IPS-18a (cell line): ENCODE measurements around the gene TTC23.
"Not testable (repeated sequence)": the region's sequence is repeated elsewhere in the genome, so short reads cannot be mapped to it uniquely, and the experiment has no call there.

ENCODE experiments used
- H3K27ac ChIP-seq: one replicate; pipeline ENCODE4 v1.5.1; 2013; ENCODE audit warnings: low read length
- H3K27me3 ChIP-seq: one replicate; pipeline ENCODE4 v1.6.1; 2013; ENCODE audit warnings: mild to moderate bottlenecking, low read length; ENCODE audit not compliant: control insufficient read depth, insufficient read depth
- H3K36me3 ChIP-seq: one replicate; pipeline ENCODE4 v1.6.1; 2013; ENCODE audit warnings: low read depth, low read length; ENCODE audit not compliant: control insufficient read depth
- H3K4me1 ChIP-seq: one replicate; pipeline ENCODE4 v1.6.1; 2013; ENCODE audit warnings: low read depth, low read length; ENCODE audit not compliant: control insufficient read depth
- H3K4me3 ChIP-seq: one replicate; pipeline ENCODE4 v1.5.1; 2013; ENCODE audit warnings: low read length
- H3K9ac ChIP-seq: one replicate; pipeline ENCODE4 v1.6.1; 2013; ENCODE audit warnings: mild to moderate bottlenecking, low read length, moderate library complexity
- H3K9me3 ChIP-seq: one replicate; pipeline ENCODE4 v1.6.1; 2013; ENCODE audit warnings: low read depth, low read length; ENCODE audit not compliant: control insufficient read depth

The TTC23 gene

DNA sequence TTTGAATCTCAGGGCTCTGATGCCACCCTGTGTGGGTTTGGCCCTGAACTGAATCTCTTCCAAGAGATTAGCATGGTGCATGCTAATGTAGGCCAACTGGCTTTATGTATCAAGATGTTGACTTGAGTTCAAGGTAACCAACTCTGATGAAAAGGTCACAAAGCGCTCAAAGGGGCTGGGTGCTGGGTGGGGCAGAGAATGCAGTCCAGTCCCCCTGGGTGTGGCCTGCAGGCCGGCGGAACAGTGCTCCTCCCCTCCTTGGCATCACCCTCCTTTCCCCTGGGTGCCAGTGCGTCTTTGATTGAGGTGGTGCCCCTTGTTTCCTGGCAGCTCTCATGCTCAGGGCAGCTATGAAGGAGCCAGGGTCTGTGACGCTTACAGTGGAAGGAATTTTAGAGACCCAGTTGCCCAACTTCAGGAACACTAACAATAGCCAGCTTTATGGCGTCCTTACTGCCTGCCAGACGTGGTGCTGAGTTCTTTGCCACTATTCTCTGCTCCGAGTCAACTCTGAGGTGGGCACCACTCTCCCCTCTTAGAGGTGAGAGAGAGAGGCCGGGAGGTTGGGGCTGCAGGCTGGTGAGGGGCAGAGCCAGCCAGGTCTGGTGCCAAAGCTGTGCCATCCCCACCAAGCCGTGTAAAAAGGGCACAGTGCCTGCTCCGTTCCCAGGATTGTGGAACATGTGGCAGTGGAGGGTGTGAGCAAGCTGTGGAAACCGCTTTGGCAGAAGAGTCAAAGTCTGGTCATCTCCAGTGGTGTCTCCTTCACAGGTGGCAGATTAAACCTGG lies 134.7 kb downstream of the TTC23 start:
- Histone ChIP-seq H3K9ac (no peak overlapping the region), H3K4me3 (no peak overlapping the region), H3K27ac (no peak overlapping the region), H3K36me3 (no peaks in the 10 kb centered on the region), H3K27me3 (no peaks in the 10 kb centered on the region), H3K9me3 (no peaks in the 10 kb centered on the region), H3K4me1 (no peaks in the 10 kb centered on the region)

DNA sequence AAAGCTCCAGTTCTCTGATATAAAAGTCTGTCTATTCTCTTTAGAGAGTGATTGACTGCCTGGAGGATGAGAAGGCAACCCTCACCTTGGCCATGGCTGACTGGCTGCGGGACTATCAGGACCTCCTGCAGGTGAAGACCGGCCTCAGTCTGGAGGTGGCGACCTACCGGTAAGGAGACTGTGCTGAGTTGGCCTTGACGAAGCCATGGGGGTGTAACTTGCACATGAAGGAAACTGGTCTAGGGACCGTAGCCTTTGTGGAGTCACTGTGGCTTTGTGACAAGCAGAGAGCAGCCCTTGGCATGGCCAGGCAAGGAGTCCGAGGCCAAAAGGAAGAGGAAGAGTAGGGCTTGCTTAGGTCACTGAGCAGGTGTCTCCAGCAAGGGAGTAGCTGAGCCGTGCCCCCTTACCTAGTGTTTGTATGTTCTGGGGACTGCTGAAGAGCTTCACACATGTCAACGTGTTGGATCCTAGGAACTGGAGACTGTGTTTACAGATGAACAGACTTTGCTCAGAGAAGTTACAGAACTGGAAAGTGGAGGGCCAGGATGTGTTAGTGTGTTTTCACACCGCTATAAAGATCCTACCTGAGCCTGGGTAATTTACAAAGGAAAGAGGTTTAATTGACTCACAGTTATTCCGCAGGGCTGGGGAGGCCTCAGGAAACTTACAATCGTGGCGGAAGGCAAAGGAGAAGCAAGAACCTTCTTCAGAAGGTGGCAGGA lies 135.7 kb downstream of the TTC23 start:
- H3K9ac ChIP-seq, result no peak overlapping the region
- H3K4me1 ChIP-seq, result no peaks in the 10 kb centered on the region
- H3K27me3 ChIP-seq, result no peaks in the 10 kb centered on the region
- no peaks in the 10 kb centered on the region for H3K36me3 ChIP-seq
- no peak overlapping the region for H3K27ac ChIP-seq
- no peaks in the 10 kb centered on the region for H3K9me3 ChIP-seq
- H3K4me3 ChIP-seq, result no peak overlapping the region

DNA sequence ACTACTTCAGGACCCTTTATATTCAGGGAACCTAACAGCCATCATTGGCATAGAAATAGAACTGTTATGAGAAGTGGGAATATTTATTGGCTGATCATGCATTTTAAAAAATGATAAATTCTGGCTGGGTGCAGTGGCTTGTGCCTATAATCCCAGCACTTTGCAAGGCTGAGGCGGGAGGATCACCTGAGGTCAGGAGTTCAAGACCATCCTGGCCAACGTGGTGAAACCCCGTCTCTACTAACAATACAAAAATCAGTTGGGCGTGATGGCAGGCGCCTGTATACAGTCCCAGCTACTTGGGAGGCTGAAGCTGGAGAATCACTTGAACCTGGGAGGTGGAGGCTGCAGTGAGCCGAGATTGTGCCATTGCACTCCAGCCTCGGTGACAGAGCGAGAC lies 137.7 kb downstream of the TTC23 start:
- not testable (repeated sequence) for H3K9ac ChIP-seq, H3K27ac ChIP-seq, H3K4me3 ChIP-seq, H3K4me1 ChIP-seq, H3K9me3 ChIP-seq, H3K36me3 ChIP-seq
- H3K27me3 ChIP-seq, result peaks cover 18% of the 10 kb centered on the region

DNA sequence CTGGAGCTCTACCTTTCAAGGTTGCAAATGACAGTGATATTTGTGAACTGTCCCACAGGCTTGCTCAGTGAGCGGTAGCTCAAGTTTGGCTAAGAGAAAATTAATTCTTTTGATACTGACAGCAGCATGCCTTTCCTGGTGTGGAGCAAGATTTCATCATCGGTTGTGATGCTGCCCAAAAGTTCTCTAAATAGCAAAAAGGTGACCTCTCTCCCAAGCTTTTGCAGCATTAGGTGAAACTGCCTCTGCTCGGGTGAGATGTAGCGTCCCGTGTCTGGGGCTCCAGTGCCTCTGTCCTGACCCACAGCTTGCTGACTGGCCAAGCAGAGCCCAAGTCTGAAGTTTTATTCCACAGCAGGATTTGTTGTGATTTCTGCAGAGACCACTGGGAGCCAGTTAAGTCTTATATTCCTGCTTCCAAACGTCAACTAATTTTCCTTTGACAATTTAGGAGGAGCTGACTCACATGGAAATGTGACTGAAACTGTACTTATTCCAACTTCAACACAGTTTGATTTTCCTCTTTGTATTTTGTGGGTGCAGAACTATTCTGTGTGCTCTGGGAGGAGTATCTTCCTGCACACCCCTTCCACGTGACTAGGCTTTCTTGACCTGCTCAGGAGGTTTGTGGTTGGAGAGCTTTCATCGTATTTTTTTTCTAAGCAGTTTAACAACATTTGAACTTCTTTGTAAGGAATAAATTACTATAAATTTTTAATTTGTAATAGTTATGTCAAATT lies 138.6 kb downstream of the TTC23 start:
- Histone ChIP-seq H3K9me3 (no peaks in the 10 kb centered on the region), H3K36me3 (no peaks in the 10 kb centered on the region), H3K4me1 (no peaks in the 10 kb centered on the region), H3K27ac (no peak overlapping the region), H3K9ac (no peak overlapping the region), H3K4me3 (no peak overlapping the region), H3K27me3 (peaks cover 27% of the 10 kb centered on the region)

DNA sequence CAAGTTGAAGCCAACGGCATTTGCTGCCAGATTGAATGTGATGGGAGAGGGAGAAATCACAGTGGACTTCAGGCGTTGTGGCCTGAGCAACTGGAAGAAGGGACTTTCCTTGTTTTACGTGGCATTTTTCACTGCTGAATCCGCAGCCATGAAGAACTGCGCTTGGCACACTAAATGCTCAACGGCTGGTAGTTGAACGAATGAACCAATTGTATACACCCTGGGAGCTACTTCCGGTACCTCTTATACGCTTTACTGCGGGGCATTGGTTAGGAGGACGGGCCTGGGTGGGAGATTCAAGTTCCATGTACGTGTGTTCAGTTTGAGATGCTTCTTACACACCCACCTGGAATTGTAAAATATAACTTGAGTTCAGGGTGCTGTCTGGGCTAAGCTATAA lies 139.3 kb downstream of the TTC23 start:
- H3K27me3 ChIP-seq, result peaks cover 33% of the 10 kb centered on the region
- H3K4me1 ChIP-seq, result no peaks in the 10 kb centered on the region
- H3K27ac ChIP-seq, result no peak overlapping the region
- H3K4me3 ChIP-seq, result no peak overlapping the region
- no peaks in the 10 kb centered on the region for H3K9me3 ChIP-seq
- H3K36me3 ChIP-seq, result no peaks in the 10 kb centered on the region
- H3K9ac ChIP-seq, result no peak overlapping the region

DNA sequence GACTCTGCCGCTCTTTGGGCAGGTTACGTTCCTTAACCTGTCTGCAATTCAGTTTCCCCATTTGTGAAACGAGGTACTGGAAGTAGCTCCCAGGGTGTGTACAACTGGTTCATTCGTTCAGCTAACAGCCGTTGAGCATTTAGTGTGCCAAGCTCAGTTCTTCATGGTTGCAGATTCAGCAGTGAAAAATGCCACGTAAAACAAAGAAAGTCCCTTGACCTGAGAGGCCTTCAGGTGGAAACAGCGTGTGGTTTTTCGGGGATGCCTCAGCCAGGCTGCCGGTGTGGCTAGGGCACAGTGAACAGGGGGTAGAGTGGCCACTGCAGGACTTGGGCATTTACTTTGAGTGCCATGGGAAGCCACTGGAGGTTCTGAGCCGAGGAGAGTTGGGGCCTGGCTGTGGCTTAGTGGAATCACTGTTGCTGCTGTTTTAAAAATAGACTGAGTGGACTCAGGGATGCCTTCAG lies 139.8 kb downstream of the TTC23 start:
- Histone ChIP-seq H3K4me3 (no peak overlapping the region), H3K4me1 (no peaks in the 10 kb centered on the region), H3K36me3 (no peaks in the 10 kb centered on the region), H3K9me3 (no peaks in the 10 kb centered on the region), H3K27ac (no peak overlapping the region), H3K27me3 (peaks cover 35% of the 10 kb centered on the region), H3K9ac (no peak overlapping the region)

DNA sequence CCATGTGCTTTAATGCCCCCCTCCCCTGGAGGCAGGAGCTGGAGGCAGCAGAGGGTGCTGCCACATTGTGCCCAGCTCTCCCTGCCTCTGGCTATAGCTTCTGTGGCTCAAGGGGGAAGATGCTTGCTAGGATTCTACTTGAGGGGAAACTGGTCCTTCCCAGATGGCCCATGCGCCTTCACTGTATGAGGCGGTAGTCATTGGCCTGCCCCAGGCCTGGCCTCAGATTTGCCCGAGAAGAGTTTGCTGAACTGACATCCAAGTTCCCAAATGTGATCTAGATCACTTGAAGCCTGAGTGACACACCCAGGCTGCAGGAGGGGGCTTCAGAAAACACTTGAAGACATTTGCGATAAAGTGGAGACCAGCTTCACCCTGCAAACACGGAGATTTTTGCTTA lies 140.4 kb downstream of the TTC23 start:
- H3K9me3 ChIP-seq, result no peaks in the 10 kb centered on the region
- peaks cover 35% of the 10 kb centered on the region for H3K27me3 ChIP-seq
- H3K27ac ChIP-seq, result no peak overlapping the region
- H3K4me3 ChIP-seq, result no peak overlapping the region
- H3K4me1 ChIP-seq, result no peaks in the 10 kb centered on the region
- no peaks in the 10 kb centered on the region for H3K36me3 ChIP-seq
- no peak overlapping the region for H3K9ac ChIP-seq

DNA sequence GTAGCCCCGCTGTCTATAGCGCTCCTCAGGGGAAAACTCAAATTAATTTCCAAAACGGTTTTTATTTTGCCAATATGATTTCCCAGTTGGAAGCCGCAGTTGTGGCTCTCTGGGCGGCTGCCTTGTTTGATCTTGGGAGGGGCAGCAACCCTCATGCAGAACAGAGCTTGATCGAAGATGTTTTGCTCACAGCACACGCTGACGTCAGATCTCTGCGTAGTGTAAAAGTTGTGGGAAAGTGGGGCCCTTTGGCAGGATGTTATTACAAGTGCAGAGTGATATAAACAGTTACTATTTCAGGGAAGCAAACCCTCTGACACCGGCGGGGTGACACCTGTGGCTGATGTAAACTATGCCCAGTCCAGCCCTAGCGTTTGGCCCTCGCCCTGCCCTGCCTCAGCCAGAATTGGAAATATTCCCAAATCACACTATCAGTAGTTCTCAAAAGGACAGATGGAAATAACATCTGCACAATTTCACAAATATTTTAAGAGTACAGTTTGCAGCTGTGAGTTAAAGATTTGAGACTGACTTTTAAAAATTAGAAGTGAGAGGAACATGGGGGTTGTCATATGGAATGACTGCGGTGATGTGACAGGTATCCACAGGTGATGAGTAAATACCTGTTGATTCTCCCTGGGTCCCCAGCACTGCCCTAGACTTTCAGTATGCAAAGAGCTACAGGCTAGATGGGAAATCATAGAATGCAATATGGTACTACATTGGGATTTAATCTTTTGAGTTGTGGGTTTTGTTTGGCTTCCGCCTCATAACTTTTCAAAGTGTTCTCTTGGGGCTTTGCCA lies 142.8 kb downstream of the TTC23 start:
- Histone ChIP-seq H3K4me1 (no peaks in the 10 kb centered on the region), H3K27ac (no peak overlapping the region), H3K36me3 (no peaks in the 10 kb centered on the region), H3K9me3 (no peaks in the 10 kb centered on the region), H3K9ac (no peak overlapping the region), H3K4me3 (no peak overlapping the region), H3K27me3 (peaks cover 51% of the 10 kb centered on the region)

DNA sequence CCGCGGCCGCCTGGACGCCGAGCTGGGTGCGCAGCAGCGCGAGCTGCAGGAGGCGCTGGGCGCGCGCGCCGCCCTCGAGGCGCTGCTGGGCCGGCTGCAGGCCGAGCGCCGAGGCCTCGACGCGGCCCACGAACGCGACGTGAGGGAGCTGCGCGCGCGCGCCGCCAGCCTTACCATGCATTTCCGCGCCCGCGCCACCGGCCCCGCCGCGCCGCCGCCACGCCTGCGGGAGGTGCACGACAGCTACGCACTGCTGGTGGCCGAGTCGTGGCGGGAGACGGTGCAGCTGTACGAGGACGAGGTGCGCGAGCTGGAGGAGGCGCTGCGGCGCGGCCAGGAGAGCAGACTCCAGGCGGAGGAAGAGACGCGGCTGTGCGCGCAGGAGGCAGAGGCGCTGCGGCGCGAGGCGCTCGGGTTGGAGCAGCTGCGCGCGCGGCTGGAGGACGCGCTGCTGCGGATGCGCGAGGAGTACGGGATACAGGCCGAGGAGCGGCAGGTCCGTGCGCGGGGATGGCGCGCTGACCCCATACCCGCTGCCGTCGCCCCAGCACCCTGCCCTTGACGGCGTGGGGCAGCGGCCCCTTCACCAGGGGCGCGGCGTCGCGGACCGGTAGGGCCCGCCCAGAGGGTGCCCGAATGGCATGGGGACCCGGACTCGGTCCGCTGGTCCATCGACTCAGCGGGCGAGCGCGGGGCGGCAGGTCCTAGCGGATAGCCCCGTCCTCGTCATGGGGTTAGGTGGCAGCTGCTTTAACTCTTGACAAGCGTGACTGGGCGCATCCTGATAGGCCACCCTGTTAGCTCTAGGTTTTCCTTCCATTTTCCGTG lies 143.7 kb downstream of the TTC23 start:
- no peak overlapping the region for H3K9ac ChIP-seq
- no peaks in the 10 kb centered on the region for H3K4me1 ChIP-seq
- H3K27me3 ChIP-seq, result peaks cover 60% of the 10 kb centered on the region
- H3K4me3 ChIP-seq, result peak overlapping the region; percentile 44
- H3K36me3 ChIP-seq, result no peaks in the 10 kb centered on the region
- no peak overlapping the region for H3K27ac ChIP-seq
- no peaks in the 10 kb centered on the region for H3K9me3 ChIP-seq

DNA sequence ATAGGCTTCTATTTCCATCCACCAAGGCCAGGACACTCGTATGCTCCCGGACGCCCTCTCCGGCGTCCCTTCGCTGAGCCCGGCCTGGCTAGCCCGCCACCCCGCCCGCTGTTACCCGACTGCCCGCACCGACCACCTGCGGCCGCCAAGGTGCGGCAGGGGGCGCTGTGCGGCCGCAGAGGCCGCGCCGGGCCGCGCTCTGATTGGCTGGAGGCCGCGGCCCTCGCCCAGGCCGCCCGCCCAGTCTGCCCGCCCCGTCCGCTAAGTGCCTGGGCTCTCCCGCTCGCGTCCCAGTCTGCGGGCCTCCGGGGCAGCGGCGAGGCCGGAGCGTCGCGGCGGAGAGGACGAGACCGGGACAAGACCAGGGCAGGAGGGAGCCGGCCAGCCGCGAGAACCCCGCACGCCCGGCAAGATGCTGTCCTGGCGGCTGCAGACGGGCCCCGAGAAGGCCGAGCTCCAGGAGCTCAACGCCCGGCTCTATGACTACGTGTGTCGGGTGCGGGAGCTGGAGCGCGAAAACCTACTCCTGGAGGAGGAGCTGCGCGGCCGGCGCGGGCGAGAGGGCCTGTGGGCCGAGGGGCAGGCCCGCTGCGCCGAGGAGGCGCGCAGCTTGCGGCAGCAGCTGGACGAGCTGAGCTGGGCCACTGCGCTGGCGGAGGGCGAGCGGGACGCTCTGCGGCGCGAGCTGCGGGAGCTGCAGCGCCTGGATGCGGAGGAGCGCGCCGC lies 144.4 kb downstream of the TTC23 start, which contains the start of gene SYNM:
Gene SYNM, plus strand, starts transcription at position 293 of the 726 bp plus-strand sequence. Its CDS starts 120 bp downstream, at position 413.
- Histone ChIP-seq H3K27ac (no peak within 1 kb of the TSS), H3K9ac (no peak within 1 kb of the TSS), H3K9me3 (no peaks in the 10 kb centered on the region), H3K27me3 (peaks cover 68% of the 10 kb centered on the region), H3K4me1 (no peaks in the 10 kb centered on the region), H3K4me3 (peak within 1 kb of the TSS; percentile 44), H3K36me3 (no peaks in the 10 kb centered on the region)
